ENCODE results near the gene CAMK2G. TPM values are rescaled to one million over a fixed set of nuclear protein-coding genes. Genes with fewer than 3 reads are reported as not detected.
"Not testable (repeated sequence)": the region's sequence is repeated elsewhere in the genome, so short reads cannot be mapped to it uniquely, and the experiment has no call there.

Gene CAMK2G
- total RNA-seq, 1 donor from 2014 or later = 48.9 TPM

DNA sequence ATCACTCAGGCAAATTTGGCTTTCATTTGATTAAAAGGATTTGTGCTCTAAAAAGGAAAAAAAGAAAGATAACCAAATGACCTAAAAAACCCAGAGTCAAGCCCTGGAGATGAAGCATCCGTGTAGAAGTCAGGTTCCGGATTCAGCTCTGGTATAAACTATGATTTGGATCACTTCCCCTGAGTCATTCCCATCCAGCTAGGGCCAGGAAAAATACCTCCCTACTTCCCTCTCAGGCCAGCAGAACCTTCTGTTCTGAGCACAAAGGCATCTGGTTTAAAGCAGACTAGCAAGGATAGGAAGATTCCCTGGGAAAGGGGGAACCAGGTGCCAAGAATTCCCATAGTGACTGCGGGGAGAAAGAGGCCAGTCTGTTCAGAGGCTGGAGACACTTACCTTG lies 37.3 kb downstream of the CAMK2G start:
- Histone ChIP-seq H3K9me3 (no peaks in the 10 kb centered on the region), H3K27ac (no peak overlapping the region)

DNA sequence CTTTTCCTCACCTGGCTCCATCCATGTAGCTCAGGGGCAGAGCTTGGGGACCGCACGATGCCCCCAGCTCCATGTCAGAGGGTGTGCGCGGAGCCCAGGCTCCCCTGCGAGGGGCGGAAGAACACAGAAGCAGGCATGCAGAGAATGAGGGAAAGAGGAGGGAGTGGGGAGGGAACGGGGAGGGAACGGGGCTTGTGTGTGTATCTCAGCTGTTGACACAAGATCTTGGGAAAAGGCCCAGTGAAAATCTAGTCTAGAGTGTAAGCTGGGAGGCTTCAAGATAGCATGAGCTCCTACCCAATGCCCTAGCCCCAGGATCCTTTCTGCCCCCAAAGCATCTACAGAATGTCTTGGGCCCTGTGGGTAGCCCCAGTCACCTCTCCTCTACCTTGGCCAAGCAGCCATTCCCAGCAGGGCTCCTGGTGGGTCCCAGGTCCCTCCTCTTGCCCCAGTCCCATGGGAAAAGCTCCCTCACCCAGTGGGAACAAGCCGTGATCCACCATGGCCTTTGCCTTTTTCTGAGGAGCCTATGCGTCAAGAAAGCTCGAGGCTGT lies 37.9 kb downstream of the CAMK2G start:
- peaks cover 0 to 40% of the 10 kb centered on the region in 2 donors for H3K36me3 ChIP-seq
- TF ChIP-seq POLR2A (IDR thresholded peaks at IDR 0.05) (no peak), POLR2AphosphoS5 (IDR thresholded peaks at IDR 0.05; ENCODE audit: insufficient read depth in 1 of 2, low read depth in 1 of 2) (no peak)
- TF ChIP-seq, protein P1, sequence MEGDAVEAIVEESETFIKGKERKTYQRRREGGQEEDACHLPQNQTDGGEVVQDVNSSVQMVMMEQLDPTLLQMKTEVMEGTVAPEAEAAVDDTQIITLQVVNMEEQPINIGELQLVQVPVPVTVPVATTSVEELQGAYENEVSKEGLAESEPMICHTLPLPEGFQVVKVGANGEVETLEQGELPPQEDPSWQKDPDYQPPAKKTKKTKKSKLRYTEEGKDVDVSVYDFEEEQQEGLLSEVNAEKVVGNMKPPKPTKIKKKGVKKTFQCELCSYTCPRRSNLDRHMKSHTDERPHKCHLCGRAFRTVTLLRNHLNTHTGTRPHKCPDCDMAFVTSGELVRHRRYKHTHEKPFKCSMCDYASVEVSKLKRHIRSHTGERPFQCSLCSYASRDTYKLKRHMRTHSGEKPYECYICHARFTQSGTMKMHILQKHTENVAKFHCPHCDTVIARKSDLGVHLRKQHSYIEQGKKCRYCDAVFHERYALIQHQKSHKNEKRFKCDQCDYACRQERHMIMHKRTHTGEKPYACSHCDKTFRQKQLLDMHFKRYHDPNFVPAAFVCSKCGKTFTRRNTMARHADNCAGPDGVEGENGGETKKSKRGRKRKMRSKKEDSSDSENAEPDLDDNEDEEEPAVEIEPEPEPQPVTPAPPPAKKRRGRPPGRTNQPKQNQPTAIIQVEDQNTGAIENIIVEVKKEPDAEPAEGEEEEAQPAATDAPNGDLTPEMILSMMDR (IDR thresholded peaks at IDR 0.05) = no peak
- intact Hi-C loops (cut with DNase I) = no loop called here

More for the DNA sequence above, 37.3 kb downstream of the CAMK2G start:
- Histone ChIP-seq H3K4me1 (no peaks in the 10 kb centered on the region), H3K4me3 (no peak overlapping the region), H3K36me3 (peaks cover 0 to 46% of the 10 kb centered on the region in 2 donors), H3K27me3 (no peaks in the 10 kb centered on the region)
- no peak for DNase-seq (ENCODE audit: extremely low spot score in 2 of 2)
- intact Hi-C loops (cut with DNase I) = no loop called here
- TF ChIP-seq POLR2A (IDR thresholded peaks at IDR 0.05) (no peak), POLR2AphosphoS5 (IDR thresholded peaks at IDR 0.05; ENCODE audit: insufficient read depth in 1 of 2, low read depth in 1 of 2) (no peak)
- TF ChIP-seq, protein P1 (IDR thresholded peaks at IDR 0.05) = no peak

DNA sequence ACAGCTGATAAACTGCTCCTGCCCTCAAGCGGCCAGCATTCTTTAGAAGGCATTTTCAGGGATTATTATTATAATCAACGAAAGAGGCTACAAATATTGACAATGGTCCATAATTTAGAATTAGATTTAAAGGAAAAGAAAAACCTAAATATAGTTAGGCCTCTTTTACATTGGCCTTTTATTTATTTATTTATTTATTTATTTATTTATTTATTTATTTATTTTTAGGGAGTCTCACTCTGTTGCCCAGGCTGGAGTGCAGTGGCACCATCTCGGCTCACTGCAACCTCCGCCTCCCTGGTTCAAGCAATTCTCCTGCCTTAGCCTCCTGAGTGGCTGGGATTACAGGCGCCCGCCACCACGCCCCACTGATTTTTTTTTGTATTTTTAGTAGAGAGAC lies 45.3 kb downstream of the CAMK2G start:
- intact Hi-C loops (cut with DNase I); H3K9me3 ChIP-seq; H3K4me3 ChIP-seq; DNase-seq (ENCODE audit: extremely low spot score in 2 of 2); H3K36me3 ChIP-seq; H3K27me3 ChIP-seq; H3K4me1 ChIP-seq; H3K27ac ChIP-seq: not testable (repeated sequence)

More for the DNA sequence above, 37.9 kb downstream of the CAMK2G start:
- H3K27me3 ChIP-seq = no peaks in the 10 kb centered on the region
- no peaks in the 10 kb centered on the region for H3K4me1 ChIP-seq
- no peak for DNase-seq (ENCODE audit: extremely low spot score in 2 of 2)
- no peaks in the 10 kb centered on the region for H3K9me3 ChIP-seq
- H3K4me3 ChIP-seq = no peak overlapping the region
- no peak overlapping the region for H3K27ac ChIP-seq

DNA sequence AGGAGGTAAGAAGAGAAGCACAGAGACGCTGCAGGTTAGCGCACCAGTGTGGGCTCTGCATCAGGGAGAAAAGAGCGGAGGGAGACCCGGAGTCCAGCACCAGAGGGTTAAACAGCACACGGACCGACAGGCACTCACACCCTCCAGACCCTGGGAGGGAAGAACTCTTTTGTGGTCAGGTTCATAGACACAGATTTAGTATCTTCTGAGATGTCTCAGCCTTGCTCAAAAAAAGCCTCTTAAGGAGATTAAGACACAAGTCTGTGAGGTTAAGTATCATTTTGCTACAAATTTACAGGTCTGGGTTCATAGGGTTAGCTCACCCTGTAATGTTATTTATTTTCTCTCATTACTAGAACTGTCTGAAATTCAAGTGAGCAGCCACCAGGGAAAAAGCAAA lies 46.2 kb downstream of the CAMK2G start:
- Histone ChIP-seq H3K9me3 (no peaks in the 10 kb centered on the region), H3K36me3 (peaks cover 0 to 19% of the 10 kb centered on the region in 2 donors)

DNA sequence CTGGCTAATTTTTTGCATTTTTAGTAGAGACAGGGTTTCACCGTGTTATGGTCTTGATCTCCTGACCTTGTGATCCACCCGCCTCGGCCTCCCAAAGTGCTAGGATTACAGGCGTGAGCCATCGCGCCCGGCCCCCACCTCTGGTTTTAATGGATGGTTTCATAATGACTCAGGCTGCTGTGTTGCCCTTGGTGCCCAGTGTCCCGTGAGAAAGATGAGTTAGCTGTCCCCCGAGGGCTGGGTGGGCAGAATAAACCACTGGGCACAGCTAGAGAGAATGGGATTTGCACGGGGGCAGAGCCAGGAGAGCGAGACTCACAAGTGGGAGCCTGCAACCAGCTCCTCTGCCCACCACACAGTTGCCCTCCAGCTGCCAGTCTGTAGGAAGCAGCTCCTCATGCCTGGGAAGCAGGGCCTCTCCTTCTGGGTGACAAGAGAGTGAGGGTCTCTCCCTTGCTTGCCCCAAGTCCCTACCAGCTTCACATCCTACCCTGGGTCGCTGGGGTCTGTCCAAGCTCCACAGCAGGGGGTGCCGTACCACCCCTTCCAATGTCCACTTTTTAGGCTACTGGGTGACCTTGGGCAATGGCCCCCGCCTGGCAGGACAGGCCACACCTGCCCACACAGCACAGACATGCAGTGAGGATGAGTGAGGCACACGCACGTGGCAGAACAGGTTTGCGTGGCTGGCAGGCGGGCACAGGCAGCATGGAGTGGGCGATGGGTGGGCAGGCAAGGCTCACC lies 46.8 kb downstream of the CAMK2G start:
- TF ChIP-seq POLR2A (IDR thresholded peaks at IDR 0.05) (no peak), POLR2AphosphoS5 (IDR thresholded peaks at IDR 0.05; ENCODE audit: insufficient read depth in 1 of 2, low read depth in 1 of 2) (no peak)
- Histone ChIP-seq H3K4me3 (no peak overlapping the region), H3K9me3 (no peaks in the 10 kb centered on the region), H3K4me1 (peaks cover 3% of the 10 kb centered on the region), H3K36me3 (peaks cover 0 to 22% of the 10 kb centered on the region in 2 donors), H3K27me3 (no peaks in the 10 kb centered on the region), H3K27ac (no peak overlapping the region)
- intact Hi-C loops (cut with DNase I) = no loop called here
- DNase-seq (ENCODE audit: extremely low spot score in 2 of 2) = no peak

More for the DNA sequence above, 46.2 kb downstream of the CAMK2G start:
- TF ChIP-seq POLR2A (IDR thresholded peaks at IDR 0.05) = no peak
- TF ChIP-seq, protein P1 (IDR thresholded peaks at IDR 0.05) = no peak
- TF ChIP-seq POLR2AphosphoS5 (IDR thresholded peaks at IDR 0.05; ENCODE audit: insufficient read depth in 1 of 2, low read depth in 1 of 2) = no peak
- no peak overlapping the region for H3K4me3 ChIP-seq
- peaks cover 3% of the 10 kb centered on the region for H3K4me1 ChIP-seq
- no peak overlapping the region for H3K27ac ChIP-seq
- DNase-seq (ENCODE audit: extremely low spot score in 2 of 2) = no peak
- H3K27me3 ChIP-seq = no peaks in the 10 kb centered on the region
- intact Hi-C loops (cut with DNase I) = no loop called here

DNA sequence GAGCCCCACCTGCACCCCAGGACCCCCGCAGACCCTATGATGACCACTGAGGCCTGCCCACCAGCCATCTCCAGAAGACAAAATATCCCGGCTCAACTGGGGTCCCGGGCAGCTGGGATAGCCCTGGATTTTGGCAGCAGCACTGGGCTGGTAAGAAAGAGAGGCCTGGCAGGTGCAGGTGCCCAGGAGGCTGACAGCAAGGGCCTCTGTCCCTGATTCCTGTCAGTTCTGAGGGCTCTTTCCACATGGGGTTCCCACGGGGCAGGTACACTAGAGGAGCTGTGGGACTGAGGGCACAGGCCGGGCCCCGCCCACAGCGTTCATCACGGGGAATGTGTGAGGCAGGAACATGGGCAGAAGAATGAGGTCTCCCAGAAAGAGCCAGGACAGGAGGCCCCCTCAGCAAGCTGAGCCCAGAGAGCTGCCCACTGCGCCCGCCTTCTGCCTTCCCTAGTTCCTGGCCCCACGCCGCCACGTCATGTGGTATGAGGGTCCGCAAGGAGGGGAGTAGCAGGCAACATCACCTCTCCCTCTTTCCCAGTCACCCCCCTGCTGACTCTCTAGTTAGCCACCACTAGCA lies 50.1 kb downstream of the CAMK2G start:
- Histone ChIP-seq H3K4me3 (no peak overlapping the region), H3K4me1 (peaks cover 13% of the 10 kb centered on the region), H3K36me3 (peaks cover 4 to 22% of the 10 kb centered on the region in 2 donors), H3K27me3 (no peaks in the 10 kb centered on the region), H3K9me3 (no peaks in the 10 kb centered on the region), H3K27ac (no peak overlapping the region)
- intact Hi-C loops (cut with DNase I) = no loop called here
- TF ChIP-seq, protein P1 (IDR thresholded peaks at IDR 0.05) = no peak
- TF ChIP-seq POLR2AphosphoS5 (IDR thresholded peaks at IDR 0.05; ENCODE audit: insufficient read depth in 1 of 2, low read depth in 1 of 2) (no peak), POLR2A (IDR thresholded peaks at IDR 0.05) (no peak)
- DNase-seq (ENCODE audit: extremely low spot score in 2 of 2) = no peak

Data from vagina (tissue), 2 donors.